ENCODE measurements around the gene OR1F1. TPM values are rescaled to one million over a fixed set of nuclear protein-coding genes. Genes with fewer than 3 reads are reported as not detected.

Gene OR1F1
- total and polyA plus RNA-seq, 2 donors (not counting 1 experiment from before 2014, with no cell fraction given), result not detected

- TF ChIP-seq CTCF (IDR thresholded peaks at IDR 0.05) (no peak), EZH2 (IDR thresholded peaks at IDR 0.05; ENCODE audit: borderline replicate concordance, insufficient read depth, low read depth, low read length, poor library complexity, severe bottlenecking) (no peak)
- CTCF ChIA-PET, result no interaction called here
- Histone ChIP-seq H3K9me3 (ENCODE audit: control extremely low read depth in 1 of 3, control insufficient read depth in 2 of 3, insufficient read depth in 1 of 3, low read length in 2 of 3) (no peaks in the 10 kb centered on the region), H4K20me1 (ENCODE audit: control insufficient read depth, insufficient read depth, low read length, poor library complexity, severe bottlenecking) (no peaks in the 10 kb centered on the region), H3K4me2 (replicated peaks; ENCODE audit: low read depth, low read length, poor library complexity, severe bottlenecking) (no peak overlapping the region), H3K27me3 (replicated peaks in 1 of 4; ENCODE audit: control extremely low read depth in 1 of 4, control insufficient read depth in 3 of 4, insufficient read depth in 4 of 4, low read length in 3 of 4) (peaks cover 0 to 20% (median 0%) of the 10 kb centered on the region in 4 experiments), H3K4me3 (ENCODE audit: control extremely low read depth in 1 of 5, extremely low read depth in 1 of 5, insufficient read depth in 1 of 5, low read depth in 2 of 5, low read length in 4 of 5) (no peak overlapping the region), H3K79me2 (ENCODE audit: control insufficient read depth, insufficient read depth, low read length) (no peaks in the 10 kb centered on the region), H3K4me1 (ENCODE audit: control insufficient read depth in 2 of 2, insufficient read depth in 2 of 2, low read length in 2 of 2) (no peaks in the 10 kb centered on the region), H3K36me3 (replicated peaks in 1 of 2; ENCODE audit: control extremely low read depth in 1 of 2, control insufficient read depth in 1 of 2, extremely low read depth in 1 of 2, insufficient read depth in 2 of 2, low read length in 1 of 2) (no peaks in the 10 kb centered on the region), H3K9ac (ENCODE audit: low read length) (no peak overlapping the region), H2AFZ (ENCODE audit: insufficient read depth, low read depth, low read length, poor library complexity, severe bottlenecking) (no peak overlapping the region), H3K27ac (ENCODE audit: low read length in 2 of 2) (no peak overlapping the region)
- peaks cover 29% of the 10 kb centered on the region for H3K27me3 Mint-ChIP-seq
- no peak overlapping the region for H3K4me3 Mint-ChIP-seq
- H3K9me3 Mint-ChIP-seq (ENCODE audit: insufficient read depth), result no peaks in the 10 kb centered on the region
- 85% methylated on average over 3 of the region's 5 CpGs for WGBS (ENCODE audit: insufficient coverage)
- no peaks in the 10 kb centered on the region for H3K4me1 Mint-ChIP-seq
- POLR2A ChIA-PET, result no interaction called here
- intact Hi-C loops (cut with micrococcal nuclease), result no loop called here
- no peak overlapping the region for H3K27ac Mint-ChIP-seq
- ATAC-seq (ENCODE audit: low read depth) (no peak), DNase-seq (no peak)
Observed at GRCh38 chr16:3248596-3248995, 60.6 kb downstream of the OR1F1 start.

GRCh38 chr16:3249020-3249419, 61.0 kb downstream of the OR1F1 start:
- no peak overlapping the region for H3K4me3 ChIP-seq (ENCODE audit: control extremely low read depth in 1 of 5, extremely low read depth in 1 of 5, insufficient read depth in 1 of 5, low read depth in 2 of 5, low read length in 4 of 5)
- intact Hi-C loops (cut with micrococcal nuclease), result no loop called here
- H3K79me2 ChIP-seq (ENCODE audit: control insufficient read depth, insufficient read depth, low read length), result no peaks in the 10 kb centered on the region
- no peaks in the 10 kb centered on the region for H3K9me3 ChIP-seq (ENCODE audit: control extremely low read depth in 1 of 3, control insufficient read depth in 2 of 3, insufficient read depth in 1 of 3, low read length in 2 of 3)
- TF ChIP-seq EZH2 (IDR thresholded peaks at IDR 0.05; ENCODE audit: borderline replicate concordance, insufficient read depth, low read depth, low read length, poor library complexity, severe bottlenecking), result no peak
- no peaks in the 10 kb centered on the region for H4K20me1 ChIP-seq (ENCODE audit: control insufficient read depth, insufficient read depth, low read length, poor library complexity, severe bottlenecking)
- no peaks in the 10 kb centered on the region for H3K4me1 ChIP-seq (ENCODE audit: control insufficient read depth in 2 of 2, insufficient read depth in 2 of 2, low read length in 2 of 2)
- peaks cover 27% of the 10 kb centered on the region for H3K27me3 Mint-ChIP-seq
- ChIA-PET CTCF (no interaction called here), POLR2A (no interaction called here)
- H3K4me3 Mint-ChIP-seq, result no peak overlapping the region
- peaks cover 0 to 15% (median 0%) of the 10 kb centered on the region in 4 experiments for H3K27me3 ChIP-seq (replicated peaks in 1 of 4; ENCODE audit: control extremely low read depth in 1 of 4, control insufficient read depth in 3 of 4, insufficient read depth in 4 of 4, low read length in 3 of 4)
- H3K27ac ChIP-seq (ENCODE audit: low read length in 2 of 2), result no peak overlapping the region
- no peaks in the 10 kb centered on the region for H3K9me3 Mint-ChIP-seq (ENCODE audit: insufficient read depth)
- DNase-seq (no peak), ATAC-seq (ENCODE audit: low read depth) (no peak)
- H2AFZ ChIP-seq (ENCODE audit: insufficient read depth, low read depth, low read length, poor library complexity, severe bottlenecking), result no peak overlapping the region
- H3K36me3 ChIP-seq (replicated peaks in 1 of 2; ENCODE audit: control extremely low read depth in 1 of 2, control insufficient read depth in 1 of 2, extremely low read depth in 1 of 2, insufficient read depth in 2 of 2, low read length in 1 of 2), result no peaks in the 10 kb centered on the region
- no peak overlapping the region for H3K4me2 ChIP-seq (replicated peaks; ENCODE audit: low read depth, low read length, poor library complexity, severe bottlenecking)
- H3K27ac Mint-ChIP-seq, result no peak overlapping the region
- no peak overlapping the region for H3K9ac ChIP-seq (ENCODE audit: low read length)
- H3K4me1 Mint-ChIP-seq, result no peaks in the 10 kb centered on the region
- no CpG with 5 or more reads among the region's 1 CpG for WGBS (ENCODE audit: insufficient coverage)
